Activated CD4-positive, alpha-beta T cell treated with anti-CD3 and anti-CD28 coated beads for 36 hours (primary cell): ENCODE results near the gene CHAC1. TPM values are rescaled to one million over a fixed set of nuclear protein-coding genes. Genes with fewer than 3 reads are reported as not detected.
"Not testable (repeated sequence)": the region's sequence is repeated elsewhere in the genome, so short reads cannot be mapped to it uniquely, and the experiment has no call there.

Experiments
- ATAC-seq: fragments of 200-7000 bp; cut with Tn5 transposase; one replicate; pipeline ENCODE4 v1.10.0; 2021; ENCODE audit warnings: mild to moderate bottlenecking, moderate library complexity
- CTCF ChIA-PET: fragments of 350-600 bp; sonication (Branson Sonifier 250); formaldehyde crosslinking; loops from one replicate; lab custom pipeline; 2021; ENCODE audit warnings: antibody characterized with exemption; lab: Charles Lee
- POLR2A ChIA-PET: fragments of 350-600 bp; sonication (Branson Sonifier 250); formaldehyde crosslinking; loops from one replicate; lab custom pipeline; 2021; ENCODE audit warnings: antibody characterized with exemption, inconsistent platforms; lab: Charles Lee
- DNase-seq: peaks from one replicate; pipeline ENCODE4 v3.0.0-alpha.2; 2020
- H3K27ac Mint-ChIP-seq: one replicate; pipeline ENCODE4 v1.8.0; 2021; ENCODE audit warnings: mixed read lengths
- H3K27me3 Mint-ChIP-seq: one replicate; pipeline ENCODE4 v1.8.0; 2021; ENCODE audit warnings: mixed read lengths
- H3K36me3 Mint-ChIP-seq: one replicate; pipeline ENCODE4 v1.8.0; 2021; ENCODE audit warnings: low read depth, mixed read lengths
- H3K4me1 Mint-ChIP-seq: one replicate; pipeline ENCODE4 v1.8.0; 2021; ENCODE audit warnings: mixed read lengths
- H3K4me3 Mint-ChIP-seq: one replicate; pipeline ENCODE4 v1.8.0; 2021; ENCODE audit warnings: mild to moderate bottlenecking, moderate library complexity, mixed read lengths
- H3K9me3 Mint-ChIP-seq: one replicate; pipeline ENCODE4 v1.8.0; 2021; ENCODE audit warnings: low read depth, mixed read lengths
- intact Hi-C, 2 experiments: fragments of 100-400 bp; cut with DNase I in 1 of 2; cut with micrococcal nuclease in 1 of 2; formaldehyde crosslinking; loops; one replicate each; pipeline versions ENCODE4 v1.14.2 to v1.15.1; 2022 to 2024; cut with DNase I, micrococcal nuclease
- total RNA-seq, 2 experiments: library from RNA; stranded (reverse); gene quantifications; one replicate each; pipeline ENCODE4 v1.2.3, GENCODE V29; 2021

The CHAC1 gene
- total RNA-seq, 2 experiments from 2014 or later, result 31.1 to 32.2 TPM

GRCh38 chr15:40951764-40952163 lies 1.5 kb upstream of the CHAC1 start:
- no peaks in the 10 kb centered on the region for H3K9me3 Mint-ChIP-seq
- DNase-seq, result no peak
- ChIA-PET CTCF (interaction anchor here (0.5 to 5.7 kb wide), 10 partner anchors 11 to 1690 kb away, joined by 3 to 65 read pairs (median 4); no protein-coding TSS in a partner anchor), POLR2A (interaction anchor here (0.7 to 2.1 kb wide), 2 partner anchors 10 to 822 kb away, joined by 5 to 19 read pairs; no protein-coding TSS in a partner anchor)
- peaks cover 2% of the 10 kb centered on the region for H3K27me3 Mint-ChIP-seq
- peak overlapping the region; percentile 97 for H3K27ac Mint-ChIP-seq
- ATAC-seq, result no peak
- intact Hi-C loops, result loop anchor here (2.0 to 5.0 kb wide), 5 partner anchors 45 to 1321 kb away; partner anchors contain the start of genes CHP1 (in 1 of the 2), EXD1 (in 1 of the 2), GANC (in 1 of the 2) and NUSAP1 (in 1 of the 2)
- peaks cover 29% of the 10 kb centered on the region for H3K36me3 Mint-ChIP-seq
- peaks cover 25% of the 10 kb centered on the region for H3K4me1 Mint-ChIP-seq
- peak overlapping the region; percentile 93 for H3K4me3 Mint-ChIP-seq

- DNase-seq (no peak), ATAC-seq (no peak)
- Mint-ChIP-seq H3K4me1 (peaks cover 25% of the 10 kb centered on the region), H3K27ac (peak overlapping the region; percentile 97), H3K9me3 (no peaks in the 10 kb centered on the region), H3K27me3 (peaks cover 2% of the 10 kb centered on the region), H3K36me3 (peaks cover 29% of the 10 kb centered on the region), H3K4me3 (peak overlapping the region; percentile 93)
- ChIA-PET POLR2A (interaction anchor here (0.7 to 2.1 kb wide), 5 partner anchors 10 to 821 kb away, joined by 3 to 19 read pairs (median 5); partner anchors contain the start of gene CHP1), CTCF (interaction anchor here (0.7 to 5.7 kb wide), 17 partner anchors 10 to 1689 kb away, joined by 3 to 65 read pairs (median 4); partner anchors contain the start of genes CHP1, EXD1 and VPS18)
- intact Hi-C loops, result loop anchor here (2.0 to 5.0 kb wide), 5 partner anchors 46 to 1320 kb away; partner anchors contain the start of genes CHP1 (in 1 of the 2), EXD1 (in 1 of the 2), GANC (in 1 of the 2) and NUSAP1 (in 1 of the 2)
Observed at GRCh38 chr15:40952301-40952900, 870 bp upstream of the CHAC1 start.

DNA sequence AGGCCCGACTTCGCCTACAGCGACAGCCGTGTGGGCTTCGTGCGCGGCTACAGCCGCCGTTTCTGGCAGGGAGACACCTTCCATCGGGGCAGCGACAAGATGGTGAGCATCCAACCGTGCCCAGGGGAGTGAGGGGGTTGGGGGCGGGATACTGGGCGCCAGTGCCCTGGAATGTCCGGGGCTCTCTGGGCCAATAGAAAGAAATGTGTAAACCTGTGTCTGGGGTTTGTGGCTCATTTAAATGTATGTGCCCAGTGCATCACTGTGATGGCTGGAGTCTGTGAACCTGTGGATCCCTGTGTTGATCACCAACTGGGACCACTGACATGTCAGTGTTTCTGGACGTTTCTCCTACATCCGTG lies 423 bp downstream of the CHAC1 start:
- ATAC-seq (peak; percentile 2), DNase-seq (no peak)
- Mint-ChIP-seq H3K4me3 (peak overlapping the region; percentile 93), H3K9me3 (no peaks in the 10 kb centered on the region), H3K36me3 (peaks cover 31% of the 10 kb centered on the region), H3K27me3 (peaks cover 2% of the 10 kb centered on the region), H3K27ac (peak overlapping the region; percentile 93), H3K4me1 (peaks cover 25% of the 10 kb centered on the region)
- POLR2A ChIA-PET, result interaction anchor here (0.6 to 2.1 kb wide), 7 partner anchors 9 to 548 kb away, joined by 3 to 19 read pairs (median 6); partner anchors contain the start of gene DLL4
- CTCF ChIA-PET, result interaction anchor here (0.6 to 5.7 kb wide), 19 partner anchors 9 to 277 kb away, joined by 3 to 65 read pairs (median 5); partner anchors contain the start of genes CHP1, EXD1 and VPS18
- intact Hi-C loops, result loop anchor here (1.0 to 5.0 kb wide), 17 partner anchors 11 to 1319 kb away; partner anchors contain the start of genes CHP1 (in 2 of the 2), NUSAP1 (in 2 of the 2), OIP5 (in 2 of the 2) and DLL4 (in 1 of the 2)

DNA sequence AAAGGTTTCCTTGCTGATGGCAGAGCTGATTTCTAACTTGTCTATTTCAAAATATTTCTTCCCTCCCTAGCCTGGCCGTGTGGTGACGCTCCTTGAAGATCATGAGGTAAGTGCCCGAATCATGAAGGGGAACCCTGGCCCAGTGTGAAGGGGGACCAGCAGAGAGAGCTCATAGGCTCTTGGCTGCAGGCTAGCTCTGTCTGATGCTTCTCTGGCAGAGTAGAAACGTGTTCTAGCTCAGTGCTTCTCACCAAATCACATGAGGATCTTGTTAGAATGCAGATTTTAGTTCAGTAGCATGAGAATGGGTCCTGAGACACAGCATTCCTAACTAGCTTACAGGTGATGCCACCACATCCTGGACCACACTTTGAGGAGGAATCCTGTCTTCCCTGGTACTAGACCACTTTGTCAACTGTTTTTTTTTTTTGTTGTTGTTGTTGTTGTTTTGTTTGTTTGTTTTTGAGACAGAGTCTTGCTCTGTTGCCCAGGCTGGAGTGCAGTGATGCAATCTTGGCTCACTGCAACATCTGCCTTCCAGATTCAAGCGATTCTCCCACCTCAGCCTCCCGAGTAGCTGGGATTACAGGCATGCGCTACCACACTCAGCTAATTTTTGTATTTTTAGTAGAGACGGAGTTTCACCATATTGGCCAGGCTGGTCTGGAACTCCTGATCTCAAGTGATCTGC lies 1.0 kb downstream of the CHAC1 start:
- not testable (repeated sequence) for DNase-seq, H3K27me3 Mint-ChIP-seq, ATAC-seq, H3K9me3 Mint-ChIP-seq
- H3K4me3 Mint-ChIP-seq, result peak overlapping the region; percentile 93
- intact Hi-C loops, result loop anchor here (5.0 kb wide), 4 partner anchors 197 to 1318 kb away; partner anchors contain the start of genes CHP1 (in 1 of the 2), EXD1 (in 1 of the 2), GANC (in 1 of the 2) and NUSAP1 (in 1 of the 2)
- ChIA-PET CTCF (interaction anchor here (0.7 to 5.7 kb wide), 11 partner anchors 8 to 277 kb away, joined by 3 to 65 read pairs (median 5); partner anchors contain the start of genes CHP1 and VPS18), POLR2A (interaction anchor here (0.6 to 0.7 kb wide), 3 partner anchors 26 to 547 kb away, joined by 6 to 9 read pairs (median 7); no protein-coding TSS in a partner anchor)
- peaks cover 31% of the 10 kb centered on the region for H3K36me3 Mint-ChIP-seq
- peak overlapping the region; percentile 93 for H3K27ac Mint-ChIP-seq
- H3K4me1 Mint-ChIP-seq, result peaks cover 25% of the 10 kb centered on the region

- Mint-ChIP-seq H3K9me3 (no peaks in the 10 kb centered on the region), H3K27me3 (no peaks in the 10 kb centered on the region), H3K4me1 (peaks cover 25% of the 10 kb centered on the region), H3K4me3 (peak overlapping the region; percentile 93), H3K36me3 (peaks cover 31% of the 10 kb centered on the region), H3K27ac (no peak overlapping the region)
- no peak for ATAC-seq
- ChIA-PET CTCF (interaction anchor here (0.7 to 5.7 kb wide), 6 partner anchors 7 to 276 kb away, joined by 3 to 65 read pairs (median 4); partner anchors contain the start of gene CHP1), POLR2A (no interaction called here)
- no peak for DNase-seq
- intact Hi-C loops, result no loop called here
Observed at GRCh38 chr15:40955141-40955903, 2.1 kb downstream of the CHAC1 start.

- no peaks in the 10 kb centered on the region for H3K27me3 Mint-ChIP-seq
- H3K36me3 Mint-ChIP-seq, result peaks cover 31% of the 10 kb centered on the region
- H3K4me1 Mint-ChIP-seq, result peaks cover 25% of the 10 kb centered on the region
- intact Hi-C loops, result no loop called here
- peak overlapping the region; percentile 9 for H3K27ac Mint-ChIP-seq
- no peaks in the 10 kb centered on the region for H3K9me3 Mint-ChIP-seq
- ATAC-seq (no peak), DNase-seq (no peak)
- H3K4me3 Mint-ChIP-seq, result peak overlapping the region; percentile 54
- CTCF ChIA-PET, result interaction anchor here (0.7 to 1.2 kb wide), 6 partner anchors 8 to 99 kb away, joined by 3 to 4 read pairs (median 4); no protein-coding TSS in a partner anchor
- POLR2A ChIA-PET, result interaction anchor here (0.6 kb wide), 1 partner anchor 997 kb away, joined by 5 read pairs; no protein-coding TSS in a partner anchor
Observed at GRCh38 chr15:40955930-40956540, 2.8 kb downstream of the CHAC1 start.

- H3K4me3 Mint-ChIP-seq, result peak overlapping the region; percentile 54
- CTCF ChIA-PET, result interaction anchor here (0.7 to 1.2 kb wide), 7 partner anchors 9 to 100 kb away, joined by 3 to 4 read pairs (median 3); no protein-coding TSS in a partner anchor
- peaks cover 25% of the 10 kb centered on the region for H3K4me1 Mint-ChIP-seq
- POLR2A ChIA-PET, result interaction anchor here (0.6 to 0.9 kb wide), 2 partner anchors 14 to 996 kb away, joined by 3 to 5 read pairs; no protein-coding TSS in a partner anchor
- intact Hi-C loops, result no loop called here
- peak overlapping the region; percentile 9 for H3K27ac Mint-ChIP-seq
- peaks cover 31% of the 10 kb centered on the region for H3K36me3 Mint-ChIP-seq
- no peak for ATAC-seq
- DNase-seq, result no peak
- no peaks in the 10 kb centered on the region for H3K27me3 Mint-ChIP-seq
- no peaks in the 10 kb centered on the region for H3K9me3 Mint-ChIP-seq
Observed at GRCh38 chr15:40956541-40956982, 3.3 kb downstream of the CHAC1 start.

- Mint-ChIP-seq H3K36me3 (peaks cover 31% of the 10 kb centered on the region), H3K4me1 (peaks cover 21% of the 10 kb centered on the region), H3K27ac (no peak overlapping the region), H3K27me3 (no peaks in the 10 kb centered on the region), H3K4me3 (no peak overlapping the region), H3K9me3 (no peaks in the 10 kb centered on the region)
- ChIA-PET POLR2A (interaction anchor here (0.9 kb wide), 1 partner anchor 15 kb away, joined by 3 read pairs; no protein-coding TSS in a partner anchor), CTCF (interaction anchor here (0.7 to 1.2 kb wide), 2 partner anchors 17 to 48 kb away, joined by 3 to 4 read pairs; no protein-coding TSS in a partner anchor)
- DNase-seq, result no peak
- ATAC-seq, result no peak
- intact Hi-C loops, result no loop called here
Observed at GRCh38 chr15:40957041-40957555, 3.8 kb downstream of the CHAC1 start.

GRCh38 chr15:40957581-40958051 lies 4.3 kb downstream of the CHAC1 start:
- intact Hi-C loops, result no loop called here
- ATAC-seq, result no peak
- CTCF ChIA-PET, result no interaction called here
- H3K27me3 Mint-ChIP-seq, result no peaks in the 10 kb centered on the region
- peaks cover 20% of the 10 kb centered on the region for H3K4me1 Mint-ChIP-seq
- H3K9me3 Mint-ChIP-seq, result no peaks in the 10 kb centered on the region
- H3K27ac Mint-ChIP-seq, result no peak overlapping the region
- no peak for DNase-seq
- peaks cover 31% of the 10 kb centered on the region for H3K36me3 Mint-ChIP-seq
- POLR2A ChIA-PET, result interaction anchor here (0.9 kb wide), 1 partner anchor 15 kb away, joined by 3 read pairs; no protein-coding TSS in a partner anchor
- no peak overlapping the region for H3K4me3 Mint-ChIP-seq
